ENCODE data around the gene DBR1.
"Not testable (repeated sequence)": the region's sequence is repeated elsewhere in the genome, so short reads cannot be mapped to it uniquely, and the experiment has no call there.

The DBR1 gene

GRCh38 chr3:138186221-138186620, 11.5 kb upstream of the DBR1 start:
- DNase-seq = no peak

GRCh38 chr3:138184994-138185393, 10.3 kb upstream of the DBR1 start:
- DNase-seq = no peak

GRCh38 chr3:138180375-138181029, 5.8 kb upstream of the DBR1 start:
- peak; percentile 55 to 86 for DNase-seq

- no peak for DNase-seq
Observed at GRCh38 chr3:138173769-138174420, 826 bp downstream of the DBR1 start.

- DNase-seq = peak in 1 of 2 experiments; percentile 4
Observed at GRCh38 chr3:138172625-138173024, 2.1 kb downstream of the DBR1 start.

GRCh38 chr3:138165061-138165460, 9.7 kb downstream of the DBR1 start:
- DNase-seq = no peak

GRCh38 chr3:138157743-138158142, 17.0 kb downstream of the DBR1 start:
- no peak for DNase-seq

- no peak for DNase-seq
Observed at GRCh38 chr3:138154534-138154933, 20.2 kb downstream of the DBR1 start.

- DNase-seq = no peak
Observed at GRCh38 chr3:138148503-138148902, 26.2 kb downstream of the DBR1 start.

- DNase-seq = not testable (repeated sequence)
Observed at GRCh38 chr3:138142181-138142580, 32.5 kb downstream of the DBR1 start.

- no peak for DNase-seq
Observed at GRCh38 chr3:138140940-138141339, 33.8 kb downstream of the DBR1 start.

GRCh38 chr3:138139691-138140090, 35.0 kb downstream of the DBR1 start:
- no peak for DNase-seq

- DNase-seq = no peak
Observed at GRCh38 chr3:138137861-138138260, 36.9 kb downstream of the DBR1 start.

- no peak for DNase-seq
Observed at GRCh38 chr3:138136201-138136600, 38.5 kb downstream of the DBR1 start.

- no peak for DNase-seq
Observed at GRCh38 chr3:138135833-138136194, 38.9 kb downstream of the DBR1 start.

GRCh38 chr3:138135146-138135832, 39.4 kb downstream of the DBR1 start:
- DNase-seq = no peak

GRCh38 chr3:138132239-138132638, 42.5 kb downstream of the DBR1 start, which contains the start of gene A4GNT:
A4GNT (minus strand) TSS chr3:138132390; CDS start chr3:138131256, 1,134 bp downstream.
- DNase-seq = no peak

- no peak for DNase-seq
Observed at GRCh38 chr3:138127636-138128365, 46.9 kb downstream of the DBR1 start.

- no peak for DNase-seq
Observed at GRCh38 chr3:138125548-138126221, 49.0 kb downstream of the DBR1 start.

GRCh38 chr3:138124706-138125355, 49.9 kb downstream of the DBR1 start:
- DNase-seq = no peak

GRCh38 chr3:138124188-138124587, 50.5 kb downstream of the DBR1 start:
- DNase-seq = no peak

- no peak for DNase-seq
Observed at GRCh38 chr3:138119423-138119766, 55.3 kb downstream of the DBR1 start.
